ENCODE results near the gene MPZL3.

MPZL3 gene

GRCh38 chr11:118286545-118286944, 34.4 kb upstream of the MPZL3 start:
- FAIRE-seq (no peak), DNase-seq (ENCODE audit: insufficient read length, low spot score) (no peak)
- TF ChIP-seq POLR2A (IDR thresholded peaks at IDR 0.05; ENCODE audit: low read depth, low read length), result no peak
- no peak for TF ChIP-seq POU2F2 (IDR thresholded peaks at IDR 0.05; ENCODE audit: low read depth, low read length)
- TF ChIP-seq PAX5 (IDR thresholded peaks at IDR 0.05; ENCODE audit: insufficient read depth, low read length, severe bottlenecking), result no peak
- TF ChIP-seq POLR2AphosphoS5 (IDR thresholded peaks at IDR 0.05; ENCODE audit: low read depth, low read length), result no peak
- TF ChIP-seq SPI1 (IDR thresholded peaks at IDR 0.05; ENCODE audit: low read depth, low read length), result no peak
- TF ChIP-seq TAF1 (IDR thresholded peaks at IDR 0.05; ENCODE audit: low read depth, low read length), result no peak

GRCh38 chr11:118283756-118284350, 31.7 kb upstream of the MPZL3 start:
- DNase-seq (ENCODE audit: insufficient read length, low spot score) (no peak), FAIRE-seq (no peak)
- no peak for TF ChIP-seq POU2F2 (IDR thresholded peaks at IDR 0.05; ENCODE audit: low read depth, low read length)
- no peak for TF ChIP-seq PAX5 (IDR thresholded peaks at IDR 0.05; ENCODE audit: insufficient read depth, low read length, severe bottlenecking)
- TF ChIP-seq POLR2AphosphoS5 (IDR thresholded peaks at IDR 0.05; ENCODE audit: low read depth, low read length), result no peak
- TF ChIP-seq TAF1 (IDR thresholded peaks at IDR 0.05; ENCODE audit: low read depth, low read length), result no peak
- TF ChIP-seq POLR2A (IDR thresholded peaks at IDR 0.05; ENCODE audit: low read depth, low read length), result no peak

- FAIRE-seq (no peak), DNase-seq (ENCODE audit: insufficient read length, low spot score) (no peak)
- TF ChIP-seq POU2F2 (IDR thresholded peaks at IDR 0.05; ENCODE audit: low read depth, low read length) (no peak), POLR2A (IDR thresholded peaks at IDR 0.05; ENCODE audit: low read depth, low read length) (no peak), POLR2AphosphoS5 (IDR thresholded peaks at IDR 0.05; ENCODE audit: low read depth, low read length) (no peak), PAX5 (IDR thresholded peaks at IDR 0.05; ENCODE audit: insufficient read depth, low read length, severe bottlenecking) (no peak), TAF1 (IDR thresholded peaks at IDR 0.05; ENCODE audit: low read depth, low read length) (no peak), SPI1 (IDR thresholded peaks at IDR 0.05; ENCODE audit: low read depth, low read length) (no peak)
These were observed 31.0 kb upstream of the MPZL3 start for GRCh38 chr11:118283037-118283636.

- no peak for DNase-seq (ENCODE audit: insufficient read length, low spot score)
- no peak for FAIRE-seq
- TF ChIP-seq PAX5 (IDR thresholded peaks at IDR 0.05; ENCODE audit: insufficient read depth, low read length, severe bottlenecking), result no peak
- TF ChIP-seq POU2F2 (IDR thresholded peaks at IDR 0.05; ENCODE audit: low read depth, low read length), result no peak
- TF ChIP-seq SPI1 (IDR thresholded peaks at IDR 0.05; ENCODE audit: low read depth, low read length), result no peak
- no peak for TF ChIP-seq POLR2A (IDR thresholded peaks at IDR 0.05; ENCODE audit: low read depth, low read length)
- TF ChIP-seq TAF1 (IDR thresholded peaks at IDR 0.05; ENCODE audit: low read depth, low read length), result no peak
- TF ChIP-seq POLR2AphosphoS5 (IDR thresholded peaks at IDR 0.05; ENCODE audit: low read depth, low read length), result no peak
These were observed 30.4 kb upstream of the MPZL3 start for GRCh38 chr11:118282606-118283005.

- TF ChIP-seq SPI1 (IDR thresholded peaks at IDR 0.05; ENCODE audit: low read depth, low read length), result no peak
- no peak for TF ChIP-seq PAX5 (IDR thresholded peaks at IDR 0.05; ENCODE audit: insufficient read depth, low read length, severe bottlenecking)
- TF ChIP-seq POU2F2 (IDR thresholded peaks at IDR 0.05; ENCODE audit: low read depth, low read length), result peak; percentile 48; the same call in 1 of the 2 replicates
- FAIRE-seq (peak; percentile 62), DNase-seq (ENCODE audit: insufficient read length, low spot score) (no peak)
These were observed 29.1 kb upstream of the MPZL3 start for GRCh38 chr11:118281284-118281683.

- DNase-seq (ENCODE audit: insufficient read length, low spot score) (no peak), FAIRE-seq (peak; percentile 90)
- TF ChIP-seq POU2F2 (IDR thresholded peaks at IDR 0.05; ENCODE audit: low read depth, low read length), result no peak
- TF ChIP-seq TAF1 (IDR thresholded peaks at IDR 0.05; ENCODE audit: low read depth, low read length), result no peak
- TF ChIP-seq SPI1 (IDR thresholded peaks at IDR 0.05; ENCODE audit: low read depth, low read length), result peak; percentile 70
These were observed 25.1 kb upstream of the MPZL3 start for GRCh38 chr11:118277312-118277711.

- TF ChIP-seq SPI1 (IDR thresholded peaks at IDR 0.05; ENCODE audit: low read depth, low read length) (no peak), POU2F2 (IDR thresholded peaks at IDR 0.05; ENCODE audit: low read depth, low read length) (no peak), POLR2A (IDR thresholded peaks at IDR 0.05; ENCODE audit: low read depth, low read length) (no peak), PAX5 (IDR thresholded peaks at IDR 0.05; ENCODE audit: insufficient read depth, low read length, severe bottlenecking) (no peak), POLR2AphosphoS5 (IDR thresholded peaks at IDR 0.05; ENCODE audit: low read depth, low read length) (no peak), TAF1 (IDR thresholded peaks at IDR 0.05; ENCODE audit: low read depth, low read length) (no peak)
- DNase-seq (ENCODE audit: insufficient read length, low spot score), result no peak
- FAIRE-seq, result no peak
These were observed 24.3 kb upstream of the MPZL3 start for GRCh38 chr11:118276422-118276821.

- TF ChIP-seq SPI1 (IDR thresholded peaks at IDR 0.05; ENCODE audit: low read depth, low read length), result no peak
- no peak for TF ChIP-seq POU2F2 (IDR thresholded peaks at IDR 0.05; ENCODE audit: low read depth, low read length)
- no peak for TF ChIP-seq POLR2A (IDR thresholded peaks at IDR 0.05; ENCODE audit: low read depth, low read length)
- no peak for TF ChIP-seq PAX5 (IDR thresholded peaks at IDR 0.05; ENCODE audit: insufficient read depth, low read length, severe bottlenecking)
- TF ChIP-seq POLR2AphosphoS5 (IDR thresholded peaks at IDR 0.05; ENCODE audit: low read depth, low read length), result no peak
- TF ChIP-seq TAF1 (IDR thresholded peaks at IDR 0.05; ENCODE audit: low read depth, low read length), result no peak
- FAIRE-seq (no peak), DNase-seq (ENCODE audit: insufficient read length, low spot score) (no peak)
These were observed 23.0 kb upstream of the MPZL3 start for GRCh38 chr11:118275176-118275575.

- no peak for TF ChIP-seq POLR2AphosphoS5 (IDR thresholded peaks at IDR 0.05; ENCODE audit: low read depth, low read length)
- TF ChIP-seq POU2F2 (IDR thresholded peaks at IDR 0.05; ENCODE audit: low read depth, low read length), result no peak
- no peak for TF ChIP-seq TAF1 (IDR thresholded peaks at IDR 0.05; ENCODE audit: low read depth, low read length)
- TF ChIP-seq SPI1 (IDR thresholded peaks at IDR 0.05; ENCODE audit: low read depth, low read length), result no peak
- no peak for TF ChIP-seq POLR2A (IDR thresholded peaks at IDR 0.05; ENCODE audit: low read depth, low read length)
- TF ChIP-seq PAX5 (IDR thresholded peaks at IDR 0.05; ENCODE audit: insufficient read depth, low read length, severe bottlenecking), result no peak
- DNase-seq (ENCODE audit: insufficient read length, low spot score) (no peak), FAIRE-seq (no peak)
These were observed 22.0 kb upstream of the MPZL3 start for GRCh38 chr11:118274186-118274585.

GRCh38 chr11:118272001-118272400, 19.8 kb upstream of the MPZL3 start:
- DNase-seq (ENCODE audit: insufficient read length, low spot score) (no peak), FAIRE-seq (no peak)
- TF ChIP-seq PAX5 (IDR thresholded peaks at IDR 0.05; ENCODE audit: insufficient read depth, low read length, severe bottlenecking), result no peak
- no peak for TF ChIP-seq POLR2A (IDR thresholded peaks at IDR 0.05; ENCODE audit: low read depth, low read length)
- TF ChIP-seq TAF1 (IDR thresholded peaks at IDR 0.05; ENCODE audit: low read depth, low read length), result no peak
- no peak for TF ChIP-seq POU2F2 (IDR thresholded peaks at IDR 0.05; ENCODE audit: low read depth, low read length)
- no peak for TF ChIP-seq POLR2AphosphoS5 (IDR thresholded peaks at IDR 0.05; ENCODE audit: low read depth, low read length)
- no peak for TF ChIP-seq SPI1 (IDR thresholded peaks at IDR 0.05; ENCODE audit: low read depth, low read length)
